Chondrocyte (in vitro differentiated cells): ENCODE results near the gene PPP1R3G. TPM values are rescaled to one million over a fixed set of nuclear protein-coding genes. Genes with fewer than 3 reads are reported as not detected.
"Not testable (repeated sequence)": the region's sequence is repeated elsewhere in the genome, so short reads cannot be mapped to it uniquely, and the experiment has no call there.

Experiments used
- DNase-seq: peaks from one replicate; pipeline ENCODE4 v3.0.0; 2021; ENCODE audit warnings: mixed read lengths, low spot score
- H3K27ac Mint-ChIP-seq: one replicate; pipeline ENCODE4 v1.8.0; 2021; ENCODE audit warnings: mild to moderate bottlenecking, moderate library complexity, mixed read lengths; ENCODE audit not compliant: unreplicated experiment
- H3K27me3 Mint-ChIP-seq: 2 replicates; pipeline ENCODE4 v1.8.0; 2021; ENCODE audit warnings: low read depth, mixed read lengths
- H3K36me3 Mint-ChIP-seq: 2 replicates; pipeline ENCODE4 v1.8.0; 2021; ENCODE audit warnings: low read depth, mixed read lengths
- H3K4me1 Mint-ChIP-seq: 2 replicates; pipeline ENCODE4 v1.8.0; 2021; ENCODE audit warnings: low read depth, mild to moderate bottlenecking, mixed read lengths
- H3K4me3 Mint-ChIP-seq: one replicate; pipeline ENCODE4 v1.8.0; 2021; ENCODE audit warnings: mild to moderate bottlenecking, moderate library complexity, mixed read lengths; ENCODE audit not compliant: unreplicated experiment
- H3K9me3 Mint-ChIP-seq: 2 replicates; pipeline ENCODE4 v1.8.0; 2021; ENCODE audit warnings: low read depth, mixed read lengths
- CTCF ChIP-seq: fragments of 200-600 bp; sonication (generic); IDR thresholded peaks from 2 replicates; pipeline ENCODE4 v1.5.0; 2021; ENCODE audit warnings: antibody characterized with exemption, mild to moderate bottlenecking, moderate library complexity
- total RNA-seq: library from RNA; stranded (reverse); gene quantifications from 3 replicates; pipeline ENCODE4 v1.2.1, GENCODE V29; 2021

The PPP1R3G gene
- total RNA-seq, 1 donor from 2014 or later = 2.6 TPM

GRCh38 chr6:5116243-5116991 is 31.3 kb downstream of the PPP1R3G start:
- no peaks in the 10 kb centered on the region for H3K36me3 Mint-ChIP-seq
- H3K27ac Mint-ChIP-seq = no peak overlapping the region
- no peak overlapping the region for H3K4me3 Mint-ChIP-seq
- DNase-seq = no peak
- peaks cover 4% of the 10 kb centered on the region for H3K4me1 Mint-ChIP-seq
- H3K27me3 Mint-ChIP-seq = no peaks in the 10 kb centered on the region
- no peak for TF ChIP-seq CTCF
- H3K9me3 Mint-ChIP-seq = no peaks in the 10 kb centered on the region

- Mint-ChIP-seq H3K4me1 (no peaks in the 10 kb centered on the region), H3K36me3 (no peaks in the 10 kb centered on the region), H3K27ac (no peak overlapping the region), H3K4me3 (no peak overlapping the region), H3K27me3 (no peaks in the 10 kb centered on the region), H3K9me3 (no peaks in the 10 kb centered on the region)
- TF ChIP-seq CTCF = no peak
- no peak for DNase-seq
Measured at GRCh38 chr6:5119090-5119951, 34.2 kb downstream of the PPP1R3G start.

- DNase-seq = no peak
- Mint-ChIP-seq H3K27ac (no peak overlapping the region), H3K36me3 (no peaks in the 10 kb centered on the region), H3K4me3 (no peak overlapping the region), H3K9me3 (no peaks in the 10 kb centered on the region), H3K27me3 (no peaks in the 10 kb centered on the region), H3K4me1 (peaks cover 3% of the 10 kb centered on the region)
- TF ChIP-seq CTCF = no peak
Measured at GRCh38 chr6:5120011-5120410, 34.9 kb downstream of the PPP1R3G start.

GRCh38 chr6:5120543-5120942 is 35.4 kb downstream of the PPP1R3G start:
- H3K4me3 Mint-ChIP-seq, H3K27ac Mint-ChIP-seq, H3K4me1 Mint-ChIP-seq, H3K36me3 Mint-ChIP-seq, DNase-seq, H3K9me3 Mint-ChIP-seq, H3K27me3 Mint-ChIP-seq: not testable (repeated sequence)

- H3K4me3 Mint-ChIP-seq = no peak overlapping the region
- no peak for DNase-seq
- TF ChIP-seq CTCF = no peak
- no peak overlapping the region for H3K27ac Mint-ChIP-seq
- H3K27me3 Mint-ChIP-seq = no peaks in the 10 kb centered on the region
- peaks cover 17% of the 10 kb centered on the region for H3K4me1 Mint-ChIP-seq
- peaks cover 4% of the 10 kb centered on the region for H3K9me3 Mint-ChIP-seq
- H3K36me3 Mint-ChIP-seq = no peaks in the 10 kb centered on the region
Measured at GRCh38 chr6:5121479-5121878, 36.3 kb downstream of the PPP1R3G start.
